ENCODE data around the gene KCNC3.

- TF ChIP-seq POLR2A (IDR thresholded peaks at IDR 0.05; ENCODE audit: low read depth, low read length) = no peak
- no peak for TF ChIP-seq FOS (IDR thresholded peaks at IDR 0.05; ENCODE audit: low read depth, low read length)
- TF ChIP-seq CTCF (conservative IDR thresholded peaks at IDR 0.05; ENCODE audit: low read depth, low read length) = no peak
- no peak for TF ChIP-seq SMC3 (IDR thresholded peaks at IDR 0.05; ENCODE audit: low read depth, low read length)
- TF ChIP-seq, protein P1, sequence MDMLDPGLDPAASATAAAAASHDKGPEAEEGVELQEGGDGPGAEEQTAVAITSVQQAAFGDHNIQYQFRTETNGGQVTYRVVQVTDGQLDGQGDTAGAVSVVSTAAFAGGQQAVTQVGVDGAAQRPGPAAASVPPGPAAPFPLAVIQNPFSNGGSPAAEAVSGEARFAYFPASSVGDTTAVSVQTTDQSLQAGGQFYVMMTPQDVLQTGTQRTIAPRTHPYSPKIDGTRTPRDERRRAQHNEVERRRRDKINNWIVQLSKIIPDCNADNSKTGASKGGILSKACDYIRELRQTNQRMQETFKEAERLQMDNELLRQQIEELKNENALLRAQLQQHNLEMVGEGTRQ (IDR thresholded peaks at IDR 0.05; ENCODE audit: low read depth, low read length) = no peak
- no peak for TF ChIP-seq CHD1 (IDR thresholded peaks at IDR 0.05; ENCODE audit: low read depth, low read length)
- TF ChIP-seq, protein P2, sequence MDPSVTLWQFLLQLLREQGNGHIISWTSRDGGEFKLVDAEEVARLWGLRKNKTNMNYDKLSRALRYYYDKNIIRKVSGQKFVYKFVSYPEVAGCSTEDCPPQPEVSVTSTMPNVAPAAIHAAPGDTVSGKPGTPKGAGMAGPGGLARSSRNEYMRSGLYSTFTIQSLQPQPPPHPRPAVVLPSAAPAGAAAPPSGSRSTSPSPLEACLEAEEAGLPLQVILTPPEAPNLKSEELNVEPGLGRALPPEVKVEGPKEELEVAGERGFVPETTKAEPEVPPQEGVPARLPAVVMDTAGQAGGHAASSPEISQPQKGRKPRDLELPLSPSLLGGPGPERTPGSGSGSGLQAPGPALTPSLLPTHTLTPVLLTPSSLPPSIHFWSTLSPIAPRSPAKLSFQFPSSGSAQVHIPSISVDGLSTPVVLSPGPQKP (IDR thresholded peaks at IDR 0.05; ENCODE audit: borderline replicate concordance, low read depth, low read length) = no peak
These were observed 49.1 kb downstream of the KCNC3 start for GRCh38 chr19:50280074-50280473.

All from IMR-90 (cell line).